Measurements from ENCODE around the gene PLEKHG4. TPM values are rescaled to one million over a fixed set of nuclear protein-coding genes. Genes with fewer than 3 reads are reported as not detected.
A peak's percentile ranks its signal among the peaks of the same experiment; 100 is the strongest.

The PLEKHG4 gene
- polyA plus RNA-seq, 1 experiment = 25.2 TPM

DNA sequence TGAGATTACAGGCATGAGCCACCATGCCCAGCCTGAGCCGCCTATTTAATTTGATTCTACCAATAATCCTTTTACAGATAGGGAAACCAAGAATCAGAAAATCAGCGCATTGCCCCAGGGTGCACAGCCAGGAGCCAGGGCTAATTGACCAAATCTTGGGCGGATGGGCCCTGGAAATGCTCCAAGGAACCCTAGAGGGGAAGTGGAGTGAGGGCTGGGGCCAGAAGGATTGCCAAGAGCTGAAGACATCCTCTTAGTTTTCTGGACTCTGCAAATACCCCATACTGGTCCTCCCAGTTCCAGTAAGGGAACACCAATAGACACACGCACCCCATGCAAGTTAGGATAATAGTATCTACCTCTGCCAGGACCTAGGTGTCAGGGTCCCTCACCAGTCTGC, 35.9 kb upstream of the PLEKHG4 start:
- DNase-seq (ENCODE audit: low read depth) = no peak
- peaks cover 7% of the 10 kb centered on the region for H3K36me3 ChIP-seq (ENCODE audit: control insufficient read depth, insufficient read depth, low read length)
- H3K27me3 ChIP-seq (ENCODE audit: control insufficient read depth, insufficient read depth, low read length) = no peaks in the 10 kb centered on the region
- H3K4me3 ChIP-seq (ENCODE audit: low read depth, low read length) = no peak overlapping the region
- ChIA-PET POLR2A (no interaction called here), CTCF (interaction anchor here (1.9 kb wide), 1 partner anchor 12 kb away, joined by 5 read pairs; no protein-coding TSS in a partner anchor)
- no peak for TF ChIP-seq CTCF (IDR thresholded peaks at IDR 0.05; ENCODE audit: insufficient read depth, low read depth, low read length)

- POLR2A ChIA-PET = interaction anchor here (0.6 to 0.9 kb wide), 4 partner anchors 17 to 94 kb away, joined by 3 to 7 read pairs (median 3); partner anchors contain the start of gene TMEM208
- peak; percentile 64 for DNase-seq (ENCODE audit: low read depth)
- no peak overlapping the region for H3K4me3 ChIP-seq (ENCODE audit: low read depth, low read length)
These were observed 34.7 kb upstream of the PLEKHG4 start for GRCh38 chr16:67244387-67245185.

DNA sequence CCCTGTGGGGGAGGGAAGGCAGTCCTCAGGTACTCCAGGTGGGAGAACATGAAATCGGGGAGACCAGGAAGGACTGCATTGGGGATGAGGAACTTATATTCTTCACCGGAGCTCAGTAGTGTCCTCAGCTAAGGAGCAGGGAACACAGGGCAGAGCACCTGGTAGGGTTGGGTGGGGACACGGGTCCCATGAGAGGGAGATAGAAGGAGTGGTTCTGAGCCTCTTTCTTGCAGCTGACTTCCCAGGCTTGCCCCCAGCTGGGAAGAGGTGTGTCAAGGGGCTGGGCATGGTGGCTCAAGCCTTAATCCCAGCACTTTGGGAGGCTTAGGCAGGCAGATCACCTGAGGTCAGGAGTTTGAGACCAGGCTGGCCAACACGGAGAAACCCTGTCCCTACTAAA, 34.1 kb upstream of the PLEKHG4 start:
- ChIA-PET POLR2A (interaction anchor here (0.6 to 0.9 kb wide), 2 partner anchors 23 to 39 kb away, joined by 3 read pairs; no protein-coding TSS in a partner anchor), CTCF (interaction anchor here (0.9 to 1.9 kb wide), 8 partner anchors 14 to 350 kb away, joined by 3 to 5 read pairs (median 4); partner anchors contain the start of gene ELMO3)
- no peak for TF ChIP-seq CTCF (IDR thresholded peaks at IDR 0.05; ENCODE audit: insufficient read depth, low read depth, low read length)
- no peak for DNase-seq (ENCODE audit: low read depth)
- Histone ChIP-seq H3K36me3 (ENCODE audit: control insufficient read depth, insufficient read depth, low read length) (no peaks in the 10 kb centered on the region), H3K27me3 (ENCODE audit: control insufficient read depth, insufficient read depth, low read length) (no peaks in the 10 kb centered on the region), H3K4me3 (ENCODE audit: low read depth, low read length) (peak overlapping the region; percentile 83)

More at GRCh38 chr16:67244387-67245185, 34.7 kb upstream of the PLEKHG4 start:
- CTCF ChIA-PET = interaction anchor here (0.8 to 1.9 kb wide), 9 partner anchors 13 to 349 kb away, joined by 3 to 5 read pairs (median 3); partner anchors contain the start of gene ELMO3
- Histone ChIP-seq H3K27me3 (ENCODE audit: control insufficient read depth, insufficient read depth, low read length) (no peaks in the 10 kb centered on the region), H3K36me3 (ENCODE audit: control insufficient read depth, insufficient read depth, low read length) (no peaks in the 10 kb centered on the region; the same call in 1 of the 2 replicates)
- no peak for TF ChIP-seq CTCF (IDR thresholded peaks at IDR 0.05; ENCODE audit: insufficient read depth, low read depth, low read length)

GRCh38 chr16:67245674-67246080, 33.7 kb upstream of the PLEKHG4 start:
- TF ChIP-seq CTCF (IDR thresholded peaks at IDR 0.05; ENCODE audit: insufficient read depth, low read depth, low read length) = no peak
- POLR2A ChIA-PET = no interaction called here
- Histone ChIP-seq H3K4me3 (ENCODE audit: low read depth, low read length) (peak overlapping the region; percentile 83), H3K36me3 (ENCODE audit: control insufficient read depth, insufficient read depth, low read length) (no peaks in the 10 kb centered on the region), H3K27me3 (ENCODE audit: control insufficient read depth, insufficient read depth, low read length) (no peaks in the 10 kb centered on the region)
- CTCF ChIA-PET = interaction anchor here (0.6 to 1.8 kb wide), 14 partner anchors 13 to 411 kb away, joined by 3 to 8 read pairs (median 3); partner anchors contain the start of genes ELMO3 and ZDHHC1
- no peak for DNase-seq (ENCODE audit: low read depth)

DNA sequence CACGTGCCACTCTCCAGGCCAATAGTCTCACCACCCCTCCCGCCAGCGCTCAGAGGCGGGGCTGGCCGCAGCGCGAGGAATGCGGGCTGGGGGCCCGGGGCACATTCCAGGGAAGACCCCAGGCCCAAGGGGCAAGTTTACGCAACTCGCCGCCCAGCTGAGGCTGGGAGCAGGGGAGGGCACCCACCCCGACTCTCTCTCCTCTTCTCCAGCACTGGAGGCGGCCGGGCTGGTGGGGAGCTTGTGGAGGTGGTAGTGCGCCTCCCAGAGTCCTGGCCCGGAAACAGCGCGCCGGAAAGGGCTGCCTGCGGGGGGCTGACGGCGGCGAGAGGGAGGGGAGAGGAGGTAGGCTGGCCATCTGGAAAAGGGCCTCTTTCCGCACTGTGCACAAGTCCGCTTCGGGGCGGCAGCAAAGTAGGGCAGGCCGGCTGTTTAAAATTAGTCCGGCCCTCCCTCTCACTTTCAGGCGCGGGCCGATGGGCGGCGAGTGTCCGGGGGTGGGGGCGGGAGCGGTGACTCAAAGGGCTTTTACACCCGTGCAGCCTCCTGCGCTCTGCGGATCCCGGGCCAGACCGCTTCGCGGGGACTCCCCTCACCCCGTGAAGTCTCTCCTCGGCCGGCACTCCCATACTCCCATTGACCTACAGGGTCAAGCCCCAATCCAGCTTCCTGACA, 33.1 kb upstream of the PLEKHG4 start:
- Histone ChIP-seq H3K36me3 (ENCODE audit: control insufficient read depth, insufficient read depth, low read length) (no peaks in the 10 kb centered on the region), H3K4me3 (ENCODE audit: low read depth, low read length) (peak overlapping the region; percentile 83), H3K27me3 (ENCODE audit: control insufficient read depth, insufficient read depth, low read length) (no peaks in the 10 kb centered on the region)
- ChIA-PET CTCF (interaction anchor here (0.6 to 4.8 kb wide), 12 partner anchors 12 to 410 kb away, joined by 3 to 24 read pairs (median 3); partner anchors contain the start of gene ZDHHC1), POLR2A (no interaction called here)
- peak; percentile 69 for TF ChIP-seq CTCF (IDR thresholded peaks at IDR 0.05; ENCODE audit: insufficient read depth, low read depth, low read length)
- peak; percentile 50 for DNase-seq (ENCODE audit: low read depth)

All from BJ (cell line).